Measurements from ENCODE around the gene TSPAN3.

TSPAN3 gene

DNA sequence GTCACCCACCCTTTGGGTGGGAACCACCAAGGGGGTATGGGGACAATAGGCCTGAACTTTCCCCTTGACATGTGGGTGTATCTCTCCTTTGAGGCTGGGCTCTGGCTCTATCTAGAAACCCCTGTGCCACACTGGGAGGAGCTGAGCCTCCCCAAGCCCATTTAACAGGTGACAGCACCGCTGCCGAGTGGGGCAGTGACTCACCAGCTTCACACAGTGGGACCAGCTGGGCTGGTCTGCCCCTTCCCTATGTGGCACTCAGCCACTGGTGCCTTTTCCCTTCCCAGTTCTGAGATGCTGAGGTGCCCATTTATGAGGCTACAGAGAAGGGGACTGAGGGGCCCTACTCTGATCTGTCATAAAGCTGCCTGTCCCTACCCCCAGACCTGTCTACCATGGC is 70.9 kb downstream of the TSPAN3 start:
- H3K4me1 ChIP-seq (ENCODE audit: control insufficient read depth, insufficient read depth, low read length): no peaks in the 10 kb centered on the region
- no peak overlapping the region for H3K4me3 ChIP-seq (ENCODE audit: low read length)
- H3K9ac ChIP-seq (ENCODE audit: low read length): no peak overlapping the region
- no peaks in the 10 kb centered on the region for H3K27me3 ChIP-seq (ENCODE audit: control insufficient read depth, insufficient read depth, low read length)
- no peaks in the 10 kb centered on the region for H3K9me3 ChIP-seq (ENCODE audit: control insufficient read depth, low read length)
- H3K36me3 ChIP-seq (ENCODE audit: control insufficient read depth, insufficient read depth, low read length): no peaks in the 10 kb centered on the region

DNA sequence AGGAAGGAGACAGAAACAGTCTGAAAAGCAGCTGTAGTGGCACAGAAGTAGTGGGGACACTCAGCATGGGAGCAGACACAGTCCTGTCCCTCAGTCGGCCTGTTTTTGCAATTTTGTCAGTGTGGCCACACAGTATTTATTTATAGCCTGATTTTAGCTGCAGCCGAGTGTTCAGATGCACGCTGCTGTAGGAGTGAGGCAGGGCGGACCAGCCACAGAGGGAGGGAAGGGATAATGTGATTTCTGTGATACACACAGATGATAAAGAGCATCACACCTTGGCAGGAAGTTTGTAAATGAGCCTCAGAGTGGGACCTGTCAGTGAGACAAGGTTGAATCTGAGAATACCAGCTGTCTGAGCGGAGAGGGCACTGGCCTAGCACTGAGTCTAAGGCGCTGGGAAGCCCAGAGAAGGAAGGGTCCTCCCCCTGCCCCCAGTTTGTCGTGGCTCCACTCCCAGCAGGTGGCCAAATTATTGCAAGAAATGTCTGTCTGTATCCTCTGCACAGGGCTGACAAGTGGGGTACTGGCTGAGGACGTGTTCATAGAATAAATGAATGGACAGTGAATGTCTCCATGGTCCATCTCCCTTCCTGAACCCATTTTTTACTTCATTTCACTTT is 72.1 kb downstream of the TSPAN3 start:
- Histone ChIP-seq H3K27me3 (ENCODE audit: control insufficient read depth, insufficient read depth, low read length) (no peaks in the 10 kb centered on the region), H3K9ac (ENCODE audit: low read length) (no peak overlapping the region), H3K4me3 (ENCODE audit: low read length) (no peak overlapping the region), H3K36me3 (ENCODE audit: control insufficient read depth, insufficient read depth, low read length) (no peaks in the 10 kb centered on the region), H3K4me1 (ENCODE audit: control insufficient read depth, insufficient read depth, low read length) (peaks cover 3% of the 10 kb centered on the region), H3K9me3 (ENCODE audit: control insufficient read depth, low read length) (no peaks in the 10 kb centered on the region)

DNA sequence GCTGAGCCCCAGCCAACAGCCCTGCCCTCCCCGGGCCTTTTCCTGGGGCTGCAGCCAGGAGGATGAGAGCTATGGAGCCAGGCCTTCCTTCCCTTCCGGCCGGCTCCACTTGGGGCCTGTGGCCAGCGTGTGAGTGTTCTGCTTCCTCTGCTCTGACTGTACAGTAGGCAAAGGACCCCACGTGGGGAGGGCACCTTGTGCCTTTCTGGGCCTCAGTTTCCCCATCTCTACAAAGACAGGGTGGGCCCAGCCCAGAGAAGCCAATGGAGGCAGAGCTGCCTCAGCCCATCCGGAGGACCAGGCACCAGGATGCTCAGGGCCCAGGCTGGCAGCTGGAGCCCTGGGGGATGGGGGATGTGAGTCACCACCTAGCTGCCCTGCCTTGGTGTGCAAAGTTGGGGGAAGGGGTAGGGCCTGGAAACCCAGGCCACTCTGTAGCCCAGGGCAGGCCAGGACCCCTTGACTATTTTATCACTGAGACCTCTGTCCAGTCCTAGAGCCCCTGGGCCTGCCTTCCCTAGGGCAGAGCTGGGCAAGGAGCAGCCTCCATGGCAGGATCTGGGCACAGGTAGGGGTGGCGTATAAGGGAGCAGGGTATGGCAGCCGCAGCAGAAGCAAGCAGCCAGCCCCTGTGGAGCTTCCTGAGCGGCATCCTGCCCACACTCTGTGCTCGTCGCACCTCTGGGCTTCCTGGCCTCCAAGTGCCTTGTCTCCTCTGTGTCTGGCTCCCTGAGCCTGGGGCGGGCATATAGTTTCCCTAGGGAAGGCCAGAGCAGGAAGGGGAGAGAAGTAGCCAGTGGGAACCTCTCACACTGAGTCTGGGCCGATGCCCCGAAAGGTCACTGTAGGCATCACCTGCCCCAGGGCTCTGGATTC is 74.1 kb downstream of the TSPAN3 start:
- Histone ChIP-seq H3K9ac (ENCODE audit: low read length) (peak overlapping the region; percentile 29), H3K4me1 (ENCODE audit: control insufficient read depth, insufficient read depth, low read length) (peaks cover 3% of the 10 kb centered on the region), H3K9me3 (ENCODE audit: control insufficient read depth, low read length) (no peaks in the 10 kb centered on the region), H3K36me3 (ENCODE audit: control insufficient read depth, insufficient read depth, low read length) (no peaks in the 10 kb centered on the region), H3K27me3 (ENCODE audit: control insufficient read depth, insufficient read depth, low read length) (no peaks in the 10 kb centered on the region), H3K4me3 (ENCODE audit: low read length) (no peak overlapping the region)

DNA sequence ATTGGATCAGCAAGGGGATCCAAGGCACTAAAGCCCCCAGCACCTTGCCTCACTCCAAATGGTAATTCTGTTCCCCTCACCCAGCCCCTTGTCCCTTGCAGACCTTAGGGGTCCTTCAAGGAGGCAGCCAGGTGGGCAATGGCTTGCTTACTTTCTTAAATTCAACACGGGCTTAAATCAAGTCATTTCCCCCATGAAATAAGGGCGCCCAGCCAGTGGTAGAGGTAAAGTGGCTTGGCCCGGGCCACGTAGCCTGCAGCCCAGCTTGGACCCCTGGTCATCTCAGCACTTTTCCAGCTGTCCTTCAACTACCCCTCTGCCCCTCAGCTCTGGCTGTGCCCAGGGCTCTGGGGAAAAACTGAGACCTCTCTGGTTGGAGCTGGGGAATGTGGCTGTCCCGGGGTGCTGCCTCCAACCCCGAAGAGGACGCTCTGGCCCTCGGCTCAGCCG is 74.8 kb downstream of the TSPAN3 start:
- Histone ChIP-seq H3K9me3 (ENCODE audit: control insufficient read depth, low read length) (no peaks in the 10 kb centered on the region), H3K27me3 (ENCODE audit: control insufficient read depth, insufficient read depth, low read length) (no peaks in the 10 kb centered on the region), H3K4me3 (ENCODE audit: low read length) (no peak overlapping the region), H3K36me3 (ENCODE audit: control insufficient read depth, insufficient read depth, low read length) (no peaks in the 10 kb centered on the region), H3K4me1 (ENCODE audit: control insufficient read depth, insufficient read depth, low read length) (peaks cover 3% of the 10 kb centered on the region), H3K9ac (ENCODE audit: low read length) (peak overlapping the region; percentile 29)

DNA sequence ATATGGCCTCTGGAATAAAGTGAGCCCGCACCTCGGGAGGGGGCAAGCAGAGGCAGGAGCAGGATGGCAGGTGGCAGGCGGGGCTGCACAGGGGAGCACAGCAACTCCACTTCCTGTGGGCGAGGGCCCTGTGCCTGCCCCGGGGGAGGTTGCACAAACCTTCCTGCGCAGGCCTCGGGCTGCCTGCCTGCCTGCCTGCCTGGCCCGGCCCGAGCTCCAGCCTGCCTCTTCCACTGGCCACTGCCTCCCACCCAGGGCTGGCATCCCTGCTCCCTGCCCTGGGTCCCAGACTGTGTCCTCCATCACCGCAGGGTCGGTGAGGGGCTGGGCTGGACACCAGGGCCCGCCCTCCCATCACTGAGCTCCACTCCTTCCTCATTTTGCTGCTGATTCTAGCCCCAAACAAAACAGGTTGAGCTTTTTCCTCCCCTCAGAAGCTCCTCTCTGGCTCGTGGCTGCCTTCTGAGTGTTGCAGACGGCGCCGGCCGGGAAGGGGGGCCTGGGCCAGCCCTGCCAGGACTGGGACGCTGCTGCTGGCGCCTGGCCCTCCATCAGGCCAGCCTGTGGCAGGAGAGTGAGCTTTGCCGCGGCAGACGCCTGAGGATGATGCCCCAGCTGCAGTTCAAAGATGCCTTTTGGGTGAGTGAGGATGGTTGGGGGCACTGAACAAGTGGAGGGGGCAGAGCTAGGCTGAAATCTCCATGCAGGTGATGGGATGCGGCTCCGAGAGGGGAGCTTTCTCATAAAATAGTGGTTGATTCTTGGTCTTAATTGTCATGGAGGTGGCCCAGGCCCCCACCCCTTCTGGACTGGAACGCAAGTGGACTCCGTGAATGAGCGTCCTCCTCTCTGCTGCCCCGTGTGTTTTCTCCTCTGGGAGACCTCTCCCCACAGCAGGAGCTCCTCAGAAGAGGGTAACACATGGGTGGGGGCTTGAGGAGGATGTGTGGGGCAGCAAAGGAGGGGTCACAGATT is 75.7 kb downstream of the TSPAN3 start, which contains the start of gene PSTPIP1:
PSTPIP1 (plus strand) TSS at position 156 of the 975 bp plus-strand sequence; CDS start at position 604, 448 bp downstream.
- Histone ChIP-seq H3K27me3 (ENCODE audit: control insufficient read depth, insufficient read depth, low read length) (no peaks in the 10 kb centered on the region), H3K36me3 (ENCODE audit: control insufficient read depth, insufficient read depth, low read length) (no peaks in the 10 kb centered on the region), H3K4me3 (ENCODE audit: low read length) (no peak within 1 kb of the TSS), H3K4me1 (ENCODE audit: control insufficient read depth, insufficient read depth, low read length) (peaks cover 3% of the 10 kb centered on the region), H3K9me3 (ENCODE audit: control insufficient read depth, low read length) (no peaks in the 10 kb centered on the region), H3K9ac (ENCODE audit: low read length) (peak within 1 kb of the TSS; percentile 49)

DNA sequence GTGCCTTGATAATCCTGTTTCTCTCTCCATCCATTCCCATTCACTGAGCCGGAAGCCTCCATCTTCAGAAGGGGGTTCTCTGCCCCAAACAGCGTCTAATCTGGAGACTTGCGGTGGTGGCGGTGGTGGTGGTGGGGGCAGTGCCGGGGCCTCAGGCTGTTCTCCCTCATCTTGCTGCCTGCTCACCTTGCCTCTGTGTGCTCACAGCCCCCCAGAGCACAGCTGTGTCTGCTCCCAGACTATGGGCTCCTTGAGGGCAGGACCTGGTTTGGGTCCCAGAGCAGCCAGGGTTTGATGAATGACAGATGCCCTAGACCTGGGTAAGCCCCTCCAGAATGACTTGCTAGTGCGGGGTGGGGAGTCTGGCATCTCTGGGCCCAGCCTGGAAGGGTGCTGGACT is 76.4 kb downstream of the TSPAN3 start:
- Histone ChIP-seq H3K9me3 (ENCODE audit: control insufficient read depth, low read length) (no peaks in the 10 kb centered on the region), H3K4me3 (ENCODE audit: low read length) (no peak overlapping the region), H3K4me1 (ENCODE audit: control insufficient read depth, insufficient read depth, low read length) (peaks cover 3% of the 10 kb centered on the region), H3K36me3 (ENCODE audit: control insufficient read depth, insufficient read depth, low read length) (no peaks in the 10 kb centered on the region), H3K9ac (ENCODE audit: low read length) (no peak overlapping the region), H3K27me3 (ENCODE audit: control insufficient read depth, insufficient read depth, low read length) (no peaks in the 10 kb centered on the region)

DNA sequence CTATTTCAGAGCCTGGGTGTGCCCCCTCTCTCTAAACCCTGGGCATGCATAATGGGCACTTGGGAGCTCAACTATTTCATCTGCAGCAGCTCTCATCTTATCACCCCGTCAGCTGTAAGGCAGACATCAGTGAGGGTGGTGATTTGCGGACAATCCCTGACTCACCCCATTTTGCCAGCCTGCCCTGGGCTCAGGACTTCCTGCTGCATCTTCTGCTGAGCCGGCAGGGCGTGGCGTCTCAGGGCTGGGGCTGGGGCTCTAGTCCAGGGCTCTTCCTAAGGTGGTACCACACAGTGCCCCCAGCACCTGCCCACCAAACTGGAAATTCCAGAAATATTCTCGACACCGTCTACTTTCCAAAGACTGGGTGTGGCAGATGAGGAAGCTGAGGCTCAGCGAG is 76.9 kb downstream of the TSPAN3 start:
- Histone ChIP-seq H3K4me1 (ENCODE audit: control insufficient read depth, insufficient read depth, low read length) (peaks cover 3% of the 10 kb centered on the region), H3K9me3 (ENCODE audit: control insufficient read depth, low read length) (no peaks in the 10 kb centered on the region), H3K36me3 (ENCODE audit: control insufficient read depth, insufficient read depth, low read length) (no peaks in the 10 kb centered on the region)

DNA sequence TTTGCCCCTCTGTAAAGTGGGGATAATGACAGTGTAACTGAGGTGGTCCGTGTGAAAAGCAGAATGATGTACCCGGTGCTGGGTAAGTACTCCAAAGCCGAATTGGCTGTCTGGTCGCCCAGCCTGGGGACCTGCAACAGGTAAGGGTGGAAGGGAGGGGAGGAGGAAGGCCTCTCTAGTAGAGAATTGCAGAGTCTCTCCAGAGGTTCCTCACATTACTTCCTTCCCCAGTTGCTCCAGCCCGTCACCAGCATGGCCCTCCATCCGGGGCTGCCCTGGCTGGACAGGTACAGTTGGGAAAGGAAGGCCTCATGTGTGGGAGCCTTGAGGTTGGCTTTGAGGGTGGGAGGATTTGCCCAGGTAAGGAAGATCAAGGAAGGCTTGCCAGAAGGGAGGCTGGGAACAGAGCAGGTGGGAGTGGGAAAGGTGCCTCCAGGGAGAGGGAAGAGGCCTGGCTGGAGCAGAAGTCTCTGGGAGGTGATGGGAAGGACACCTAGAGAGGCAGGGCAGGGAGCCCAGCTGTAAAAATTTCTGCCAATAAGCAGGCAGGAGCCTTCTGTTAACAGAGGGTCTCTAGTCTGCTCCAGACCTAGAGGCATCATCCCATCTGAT is 77.7 kb downstream of the TSPAN3 start:
- Histone ChIP-seq H3K4me3 (ENCODE audit: low read length) (no peak overlapping the region), H3K27me3 (ENCODE audit: control insufficient read depth, insufficient read depth, low read length) (no peaks in the 10 kb centered on the region), H3K36me3 (ENCODE audit: control insufficient read depth, insufficient read depth, low read length) (no peaks in the 10 kb centered on the region), H3K9ac (ENCODE audit: low read length) (no peak overlapping the region), H3K9me3 (ENCODE audit: control insufficient read depth, low read length) (no peaks in the 10 kb centered on the region), H3K4me1 (ENCODE audit: control insufficient read depth, insufficient read depth, low read length) (peaks cover 8% of the 10 kb centered on the region)

More for the DNA sequence above, 76.9 kb downstream of the TSPAN3 start:
- H3K9ac ChIP-seq (ENCODE audit: low read length): no peak overlapping the region
- no peak overlapping the region for H3K4me3 ChIP-seq (ENCODE audit: low read length)
- no peaks in the 10 kb centered on the region for H3K27me3 ChIP-seq (ENCODE audit: control insufficient read depth, insufficient read depth, low read length)

DNA sequence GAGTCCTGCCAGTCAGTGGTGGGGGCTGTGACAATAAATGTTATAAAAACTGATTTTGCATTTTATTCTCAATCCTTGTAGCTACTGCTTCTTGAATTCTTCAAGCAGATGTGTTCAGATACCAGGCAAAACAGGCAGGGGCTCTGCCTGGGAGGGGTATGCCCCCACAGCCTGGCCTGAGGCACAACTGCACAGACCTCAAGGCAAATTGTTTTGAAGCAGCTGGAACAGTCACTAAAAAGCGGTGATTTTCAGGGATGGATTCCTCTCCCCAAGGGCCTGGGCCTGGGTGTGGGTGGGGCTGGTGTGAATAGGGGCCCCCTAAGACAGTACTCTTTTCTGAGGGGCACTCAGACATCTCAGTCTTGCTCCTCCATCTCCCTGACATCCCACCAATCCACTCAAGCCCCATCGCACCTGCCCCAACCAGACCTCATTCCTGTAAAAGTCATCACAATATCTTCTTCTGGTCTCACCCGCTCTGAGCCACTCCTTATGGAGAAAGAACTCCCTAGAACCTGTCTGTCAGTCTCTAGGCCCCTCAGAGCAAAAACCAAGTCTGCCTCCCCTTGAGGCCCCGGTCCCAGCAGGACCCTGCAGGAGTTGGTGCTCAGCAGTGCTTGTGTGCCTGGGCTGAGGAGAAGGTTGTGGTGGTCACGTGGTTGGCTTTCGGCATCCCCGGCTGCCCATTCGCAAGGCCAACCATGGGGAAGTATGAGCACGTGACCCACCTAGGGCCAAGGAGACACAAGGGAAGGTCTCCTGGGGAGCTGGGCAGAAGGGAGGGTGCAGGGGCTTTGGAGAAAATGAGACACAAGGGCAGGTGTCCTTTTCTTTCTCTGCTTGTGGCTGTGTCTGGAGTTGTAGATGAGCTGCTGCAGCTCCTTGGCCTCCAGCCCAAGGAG is 78.9 kb downstream of the TSPAN3 start:
- H3K4me1 ChIP-seq (ENCODE audit: control insufficient read depth, insufficient read depth, low read length): peaks cover 9% of the 10 kb centered on the region

More for the DNA sequence above, 78.9 kb downstream of the TSPAN3 start:
- Histone ChIP-seq H3K9ac (ENCODE audit: low read length) (no peak overlapping the region), H3K36me3 (ENCODE audit: control insufficient read depth, insufficient read depth, low read length) (no peaks in the 10 kb centered on the region), H3K27me3 (ENCODE audit: control insufficient read depth, insufficient read depth, low read length) (no peaks in the 10 kb centered on the region), H3K9me3 (ENCODE audit: control insufficient read depth, low read length) (no peaks in the 10 kb centered on the region), H3K4me3 (ENCODE audit: low read length) (no peak overlapping the region)
